Right lobe of liver (tissue), 6 donors: Measurements from ENCODE around the gene EIF3K. TPM values are rescaled to one million over a fixed set of nuclear protein-coding genes. Genes with fewer than 3 reads are reported as not detected.

ENCODE experiments used
- ATAC-seq, 4 donors: fragments of 200-7000 bp; cut with Tn5 transposase; one replicate each; pipeline ENCODE4 v1.9.1; 2020; ENCODE audit warnings: mild to moderate bottlenecking in 4 of 4, moderate library complexity in 4 of 4
- DNase-seq, 3 donors: peaks; one replicate each; pipeline ENCODE4 v3.0.0-alpha.2; 2020
- H3K27ac ChIP-seq, 3 donors: fragments of 200-600 bp; one replicate each; pipeline ENCODE4 v1.8.0; 2022
- H3K27me3 ChIP-seq, 2 donors: fragments of 200-600 bp; one replicate each; pipeline ENCODE4 v1.8.0; 2022
- H3K36me3 ChIP-seq, 4 donors: fragments of 200-600 bp; sonication (generic) in 1 of 4; one replicate each; pipeline versions ENCODE4 v1.5.1 to v1.8.0; 2017 to 2022; ENCODE audit warnings: control low read depth in 1 of 4
- H3K4me1 ChIP-seq, 4 donors: fragments of 200-600 bp; sonication (generic) in 1 of 4; one replicate each; pipeline versions ENCODE4 v1.5.1 to v1.8.0; 2017 to 2022; ENCODE audit warnings: control low read depth in 1 of 4
- H3K4me3 ChIP-seq, 3 donors: fragments of 200-600 bp; one replicate each; pipeline ENCODE4 v1.8.0; 2022
- H3K9me3 ChIP-seq, 4 donors: fragments of 200-600 bp; sonication (generic) in 1 of 4; one replicate each; pipeline versions ENCODE4 v1.5.1 to v1.8.0; 2017 to 2022; ENCODE audit warnings: control low read depth in 1 of 4
- POLR2A ChIP-seq: fragments of 450-650 bp; IDR thresholded peaks from one replicate; pipeline ENCODE4 v1.6.1; 2017; ENCODE audit warnings: antibody characterized with exemption, mild to moderate bottlenecking
- WGBS: methylation state at CpG from one replicate; pipeline ENCODE4 v1.1.6; 2018; ENCODE audit warnings: low coverage, low lambda C conversion rate; ENCODE audit not compliant: insufficient coverage; ENCODE audit errors: missing lambda C conversion rate; 5-methylcytosine and 5-hydroxymethylcytosine counted together
- intact Hi-C, 2 donors: fragments of 100-400 bp; cut with DNase I; formaldehyde crosslinking; loops; one replicate each; pipeline versions ENCODE4 v1.11.2 to v1.14.1; 2022
- total RNA-seq, 6 experiments: library from RNA; depleted of rRNA in 2 of 6; stranded (reverse); fragments of >200 nt in 2 of 6; fragmentation: NEBNext Ultra II Directional in 3 of 6; extraction: Animal tissue kit (Norgen Biotek cat#: 25700) in 3 of 6; gene quantifications; one replicate each; pipeline versions ENCODE4 v1.1.0 to v1.2.4, GENCODE V29; 2016 to 2023
- TF ChIP-seq, protein P1 (sequence below), 4 donors: fragments of 200-600 bp in 3 of 4; fragments of 450-650 bp in 1 of 4; IDR thresholded peaks; one replicate each; pipeline versions ENCODE4 v1.5.1 to v1.8.0; 2016 to 2022; ENCODE audit warnings: antibody characterized with exemption in 4 of 4, mild to moderate bottlenecking in 2 of 4
- donor health status: DM: no; HTN: yes; CAD: no.
- donor health status: DM: no; HTN: no; CAD: no.
- donor health status: DM: no; HTN: no; CAD: no.
- donor health status: DM: no; HTN: yes; CAD: no.
- donor health status: DM: no; HTN: yes; CAD: no.

Gene EIF3K
- total RNA-seq, 6 experiments from 2014 or later = 86.3 to 305 (median 116) TPM

GRCh38 chr19:38679839-38680238, 60.9 kb downstream of the EIF3K start:
- ATAC-seq = no peak
- WGBS = 41% methylated on average over 4 of the region's 4 CpGs
- intact Hi-C loops = no loop called here
- no peaks in the 10 kb centered on the region for H3K27me3 ChIP-seq
- no peak overlapping the region for H3K4me3 ChIP-seq
- H3K36me3 ChIP-seq = no peaks in the 10 kb centered on the region
- peaks cover 4 to 83% (median 40%) of the 10 kb centered on the region in 4 donors for H3K4me1 ChIP-seq
- no peak for DNase-seq
- H3K27ac ChIP-seq = peak overlapping the region; percentile 50 to 96 (median 71)
- H3K9me3 ChIP-seq = no peaks in the 10 kb centered on the region
- no peak for TF ChIP-seq POLR2A
- TF ChIP-seq, protein P1, sequence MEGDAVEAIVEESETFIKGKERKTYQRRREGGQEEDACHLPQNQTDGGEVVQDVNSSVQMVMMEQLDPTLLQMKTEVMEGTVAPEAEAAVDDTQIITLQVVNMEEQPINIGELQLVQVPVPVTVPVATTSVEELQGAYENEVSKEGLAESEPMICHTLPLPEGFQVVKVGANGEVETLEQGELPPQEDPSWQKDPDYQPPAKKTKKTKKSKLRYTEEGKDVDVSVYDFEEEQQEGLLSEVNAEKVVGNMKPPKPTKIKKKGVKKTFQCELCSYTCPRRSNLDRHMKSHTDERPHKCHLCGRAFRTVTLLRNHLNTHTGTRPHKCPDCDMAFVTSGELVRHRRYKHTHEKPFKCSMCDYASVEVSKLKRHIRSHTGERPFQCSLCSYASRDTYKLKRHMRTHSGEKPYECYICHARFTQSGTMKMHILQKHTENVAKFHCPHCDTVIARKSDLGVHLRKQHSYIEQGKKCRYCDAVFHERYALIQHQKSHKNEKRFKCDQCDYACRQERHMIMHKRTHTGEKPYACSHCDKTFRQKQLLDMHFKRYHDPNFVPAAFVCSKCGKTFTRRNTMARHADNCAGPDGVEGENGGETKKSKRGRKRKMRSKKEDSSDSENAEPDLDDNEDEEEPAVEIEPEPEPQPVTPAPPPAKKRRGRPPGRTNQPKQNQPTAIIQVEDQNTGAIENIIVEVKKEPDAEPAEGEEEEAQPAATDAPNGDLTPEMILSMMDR (IDR thresholded peaks at IDR 0.05) = no peak

GRCh38 chr19:38682195-38682867, 63.3 kb downstream of the EIF3K start:
- WGBS = 85% methylated on average over 4 of the region's 11 CpGs
- DNase-seq (no peak), ATAC-seq (no peak)
- Histone ChIP-seq H3K27me3 (no peaks in the 10 kb centered on the region), H3K36me3 (no peaks in the 10 kb centered on the region), H3K27ac (peak overlapping the region; percentile 82 to 96 (median 89)), H3K4me1 (peaks cover 4 to 84% (median 45%) of the 10 kb centered on the region in 4 donors), H3K4me3 (no peak overlapping the region), H3K9me3 (no peaks in the 10 kb centered on the region)
- intact Hi-C loops = no loop called here
- no peak for TF ChIP-seq POLR2A
- TF ChIP-seq, protein P1 (IDR thresholded peaks at IDR 0.05) = no peak

GRCh38 chr19:38682872-38683392, 63.9 kb downstream of the EIF3K start:
- Histone ChIP-seq H3K9me3 (no peaks in the 10 kb centered on the region), H3K4me3 (no peak overlapping the region), H3K27ac (peak overlapping the region; percentile 82 to 96 (median 89)), H3K36me3 (no peaks in the 10 kb centered on the region), H3K27me3 (no peaks in the 10 kb centered on the region), H3K4me1 (peaks cover 4 to 81% (median 45%) of the 10 kb centered on the region in 4 donors)
- WGBS = 97% methylated on average over 3 of the region's 7 CpGs
- intact Hi-C loops = no loop called here
- no peak for TF ChIP-seq POLR2A
- TF ChIP-seq, protein P1 (IDR thresholded peaks at IDR 0.05) = no peak
- ATAC-seq (no peak), DNase-seq (no peak)

GRCh38 chr19:38683393-38684077, 64.5 kb downstream of the EIF3K start:
- peak; percentile 75 to 83 (median 80) for ATAC-seq
- peak; percentile 74 for TF ChIP-seq POLR2A
- TF ChIP-seq, protein P1 (IDR thresholded peaks at IDR 0.05) = no peak
- WGBS = 21% methylated on average over 9 of the region's 10 CpGs
- Histone ChIP-seq H3K27ac (peak overlapping the region; percentile 82 to 96 (median 89)), H3K4me3 (no peak overlapping the region), H3K9me3 (no peaks in the 10 kb centered on the region), H3K27me3 (no peaks in the 10 kb centered on the region), H3K4me1 (peaks cover 4 to 77% (median 43%) of the 10 kb centered on the region in 4 donors), H3K36me3 (no peaks in the 10 kb centered on the region)
- intact Hi-C loops = no loop called here
- peak; percentile 87 to 93 (median 89) for DNase-seq
